WTC11 (cell line): Measurements from ENCODE around the gene COX10.

Experiments used
- E2F4 ChIP-seq: sonication (generic); formaldehyde crosslinking; IDR thresholded peaks from 2 replicates; pipeline ENCODE4 v1.8.1; 2022; ENCODE audit warnings: low read depth, mild to moderate bottlenecking, moderate library complexity, missing genetic modification reagents, borderline replicate concordance
- FOXJ3 ChIP-seq: sonication (generic); formaldehyde crosslinking; IDR thresholded peaks from 2 replicates; pipeline ENCODE4 v1.9.0; 2021; ENCODE audit warnings: missing genetic modification reagents, mild to moderate bottlenecking, borderline replicate concordance
- GABPB1 ChIP-seq: sonication (generic); formaldehyde crosslinking; IDR thresholded peaks from 2 replicates; pipeline ENCODE4 v1.8.1; 2023; ENCODE audit warnings: mild to moderate bottlenecking, missing genetic modification reagents
- JUN ChIP-seq: sonication (generic); formaldehyde crosslinking; IDR thresholded peaks from 2 replicates; pipeline ENCODE4 v1.8.0; 2023; ENCODE audit warnings: mild to moderate bottlenecking, missing genetic modification reagents
- OVOL2 ChIP-seq: fragments of 250-450 bp; sonication (Bioruptor Pico); IDR thresholded peaks from 2 replicates; pipeline ENCODE4 v1.9.0; 2021; ENCODE audit warnings: mild to moderate bottlenecking, borderline replicate concordance
- SP1 ChIP-seq: sonication (generic); formaldehyde crosslinking; conservative IDR thresholded peaks from 2 replicates; pipeline ENCODE4 v1.8.1; 2022; ENCODE audit warnings: missing genetic modification reagents
- TF ChIP-seq, protein P1 (sequence below): fragments of 200-600 bp; IDR thresholded peaks from 2 replicates; pipeline ENCODE4 v1.8.0; 2022; ENCODE audit warnings: antibody characterized with exemption

- TF ChIP-seq, protein P1, sequence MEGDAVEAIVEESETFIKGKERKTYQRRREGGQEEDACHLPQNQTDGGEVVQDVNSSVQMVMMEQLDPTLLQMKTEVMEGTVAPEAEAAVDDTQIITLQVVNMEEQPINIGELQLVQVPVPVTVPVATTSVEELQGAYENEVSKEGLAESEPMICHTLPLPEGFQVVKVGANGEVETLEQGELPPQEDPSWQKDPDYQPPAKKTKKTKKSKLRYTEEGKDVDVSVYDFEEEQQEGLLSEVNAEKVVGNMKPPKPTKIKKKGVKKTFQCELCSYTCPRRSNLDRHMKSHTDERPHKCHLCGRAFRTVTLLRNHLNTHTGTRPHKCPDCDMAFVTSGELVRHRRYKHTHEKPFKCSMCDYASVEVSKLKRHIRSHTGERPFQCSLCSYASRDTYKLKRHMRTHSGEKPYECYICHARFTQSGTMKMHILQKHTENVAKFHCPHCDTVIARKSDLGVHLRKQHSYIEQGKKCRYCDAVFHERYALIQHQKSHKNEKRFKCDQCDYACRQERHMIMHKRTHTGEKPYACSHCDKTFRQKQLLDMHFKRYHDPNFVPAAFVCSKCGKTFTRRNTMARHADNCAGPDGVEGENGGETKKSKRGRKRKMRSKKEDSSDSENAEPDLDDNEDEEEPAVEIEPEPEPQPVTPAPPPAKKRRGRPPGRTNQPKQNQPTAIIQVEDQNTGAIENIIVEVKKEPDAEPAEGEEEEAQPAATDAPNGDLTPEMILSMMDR = no peak
- TF ChIP-seq JUN (CRISPR knock-in tag) (no peak), SP1 (CRISPR knock-in tag) (no peak), FOXJ3 (CRISPR knock-in tag) (no peak), GABPB1 (CRISPR knock-in tag) (no peak), E2F4 (no peak), OVOL2 (CRISPR knock-in tag) (no peak)
Observed at GRCh38 chr17:14198013-14198412, 128.7 kb downstream of the COX10 start.
